NCI-H128 (cell line): ENCODE measurements around the gene DEFB114.
"Not testable (repeated sequence)": the region's sequence is repeated elsewhere in the genome, so short reads cannot be mapped to it uniquely, and the experiment has no call there.

Source experiments
- DNase-seq: peaks from one replicate; lab custom pipeline; 2025; ENCODE audit not compliant: unreplicated experiment; lab: John Stamatoyannopoulos, UW

Gene DEFB114

GRCh38 chr6:49964064-49964463 is at the start of gene DEFB114:
TSS of gene DEFB114 (minus strand) at chr6:49964164. CDS start at chr6:49964105, 59 bp downstream.
- no peak for DNase-seq

- DNase-seq: no peak
Measured at GRCh38 chr6:50007819-50008218, 43.9 kb upstream of the DEFB114 start.

GRCh38 chr6:50003139-50003538 is 39.2 kb upstream of the DEFB114 start:
- DNase-seq: no peak

GRCh38 chr6:49995278-49995677 is 31.3 kb upstream of the DEFB114 start:
- DNase-seq: no peak

GRCh38 chr6:49988900-49989299 is 24.9 kb upstream of the DEFB114 start:
- no peak for DNase-seq

- no peak for DNase-seq
Measured at GRCh38 chr6:49987749-49988148, 23.8 kb upstream of the DEFB114 start.

- DNase-seq: no peak
Measured at GRCh38 chr6:49986551-49986950, 22.6 kb upstream of the DEFB114 start.

- no peak for DNase-seq
Measured at GRCh38 chr6:49982046-49982445, 18.1 kb upstream of the DEFB114 start.

GRCh38 chr6:49980898-49981297 is 16.9 kb upstream of the DEFB114 start:
- no peak for DNase-seq

GRCh38 chr6:49979584-49979983 is 15.6 kb upstream of the DEFB114 start:
- no peak for DNase-seq

- no peak for DNase-seq
Measured at GRCh38 chr6:49978332-49979226, 14.6 kb upstream of the DEFB114 start.

- DNase-seq: no peak
Measured at GRCh38 chr6:49969605-49970004, 5.6 kb upstream of the DEFB114 start, which contains the start of gene DEFB113. TSS of gene DEFB113 (minus strand) at chr6:49969625. CDS start at chr6:49969625, 0 bp downstream.

GRCh38 chr6:49966823-49967222 is 2.9 kb upstream of the DEFB114 start:
- no peak for DNase-seq

GRCh38 chr6:49966334-49966733 is 2.4 kb upstream of the DEFB114 start:
- no peak for DNase-seq

GRCh38 chr6:49958180-49958579 is 5.8 kb downstream of the DEFB114 start:
- DNase-seq: no peak

GRCh38 chr6:49955847-49956246 is 8.1 kb downstream of the DEFB114 start:
- DNase-seq: no peak

GRCh38 chr6:49951926-49952325 is 12.0 kb downstream of the DEFB114 start:
- no peak for DNase-seq

GRCh38 chr6:49950415-49950751 is 13.6 kb downstream of the DEFB114 start:
- DNase-seq: no peak

GRCh38 chr6:49949062-49949461 is 14.9 kb downstream of the DEFB114 start:
- DNase-seq: no peak

- no peak for DNase-seq
Measured at GRCh38 chr6:49946835-49947234, 17.1 kb downstream of the DEFB114 start.

GRCh38 chr6:49944068-49944467 is 19.9 kb downstream of the DEFB114 start:
- not testable (repeated sequence) for DNase-seq

- no peak for DNase-seq
Measured at GRCh38 chr6:49939993-49940498, 23.9 kb downstream of the DEFB114 start.

- no peak for DNase-seq
Measured at GRCh38 chr6:49937811-49938210, 26.2 kb downstream of the DEFB114 start.
